ENCODE measurements around the gene PRPF18. TPM values are rescaled to one million over a fixed set of nuclear protein-coding genes. Genes with fewer than 3 reads are reported as not detected.

PRPF18 gene
- polyA plus RNA-seq, 1 donor from 2014 or later: 56.7 TPM

GRCh38 chr10:13555884-13556510 is 30.8 kb upstream of the PRPF18 start:
- H3K4me2 ChIP-seq (ENCODE audit: low read length): no peak overlapping the region
- no peak overlapping the region for H3K9ac ChIP-seq (ENCODE audit: low read length)
- no peaks in the 10 kb centered on the region for H3F3A ChIP-seq (ENCODE audit: insufficient read depth, low read length, poor library complexity, severe bottlenecking)
- no peaks in the 10 kb centered on the region for H3K9me2 ChIP-seq (ENCODE audit: insufficient read depth, low read length)
- no peaks in the 10 kb centered on the region for H3K27me3 ChIP-seq (ENCODE audit: insufficient read depth, low read depth, low read length)
- H3K27ac ChIP-seq (ENCODE audit: low read length): no peak overlapping the region
- H3K79me2 ChIP-seq (replicated peaks; ENCODE audit: insufficient read depth, low read length): no peaks in the 10 kb centered on the region
- H3K4me3 ChIP-seq (ENCODE audit: low read length): no peak overlapping the region
- H3K9me3 ChIP-seq (ENCODE audit: low read length): peaks cover 2% of the 10 kb centered on the region
- H4K20me1 ChIP-seq (ENCODE audit: insufficient read depth): no peaks in the 10 kb centered on the region
- no peak for TF ChIP-seq MXI1 (conservative IDR thresholded peaks at IDR 0.05; ENCODE audit: poor library complexity, severe bottlenecking)
- TF ChIP-seq SMC3 (conservative IDR thresholded peaks at IDR 0.05; ENCODE audit: poor library complexity): no peak
- TF ChIP-seq EP300 (conservative IDR thresholded peaks at IDR 0.05; ENCODE audit: poor library complexity, severe bottlenecking): no peak
- no peak for TF ChIP-seq REST (IDR thresholded peaks at IDR 0.05; ENCODE audit: borderline replicate concordance)
- TF ChIP-seq CTCF (IDR thresholded peaks at IDR 0.05; ENCODE audit: poor library complexity, severe bottlenecking): no peak
- no peak for TF ChIP-seq TAF1 (IDR thresholded peaks at IDR 0.05; ENCODE audit: low read depth)
- no peak for TF ChIP-seq RAD21 (conservative IDR thresholded peaks at IDR 0.05)
- TF ChIP-seq POLR2AphosphoS5 (IDR thresholded peaks at IDR 0.05): no peak
- TF ChIP-seq EZH2 (IDR thresholded peaks at IDR 0.05; ENCODE audit: borderline replicate concordance, insufficient read depth, low read length, poor library complexity, severe bottlenecking): no peak
- H3K36me3 ChIP-seq (ENCODE audit: insufficient read depth, low read length): no peaks in the 10 kb centered on the region
- H2AFZ ChIP-seq (ENCODE audit: low read depth, low read length): no peak overlapping the region

- H3K27me3 ChIP-seq (ENCODE audit: insufficient read depth, low read depth, low read length): no peaks in the 10 kb centered on the region
- H3K4me2 ChIP-seq (ENCODE audit: low read length): no peak overlapping the region
- H4K20me1 ChIP-seq (ENCODE audit: insufficient read depth): no peaks in the 10 kb centered on the region
- H3K9ac ChIP-seq (ENCODE audit: low read length): no peak overlapping the region
- no peaks in the 10 kb centered on the region for H3K9me2 ChIP-seq (ENCODE audit: insufficient read depth, low read length)
- H2AFZ ChIP-seq (ENCODE audit: low read depth, low read length): no peak overlapping the region
- TF ChIP-seq CTCF (IDR thresholded peaks at IDR 0.05; ENCODE audit: poor library complexity, severe bottlenecking): no peak
- no peak for TF ChIP-seq SMC3 (conservative IDR thresholded peaks at IDR 0.05; ENCODE audit: poor library complexity)
- TF ChIP-seq POLR2AphosphoS5 (IDR thresholded peaks at IDR 0.05): no peak
- TF ChIP-seq EP300 (conservative IDR thresholded peaks at IDR 0.05; ENCODE audit: poor library complexity, severe bottlenecking): no peak
- no peak for TF ChIP-seq TAF1 (IDR thresholded peaks at IDR 0.05; ENCODE audit: low read depth)
- TF ChIP-seq REST (IDR thresholded peaks at IDR 0.05; ENCODE audit: borderline replicate concordance): no peak
- TF ChIP-seq RAD21 (conservative IDR thresholded peaks at IDR 0.05): no peak
- TF ChIP-seq MXI1 (conservative IDR thresholded peaks at IDR 0.05; ENCODE audit: poor library complexity, severe bottlenecking): no peak
- no peak for TF ChIP-seq EZH2 (IDR thresholded peaks at IDR 0.05; ENCODE audit: borderline replicate concordance, insufficient read depth, low read length, poor library complexity, severe bottlenecking)
- H3K4me3 ChIP-seq (ENCODE audit: low read length): no peak overlapping the region
- H3K79me2 ChIP-seq (replicated peaks; ENCODE audit: insufficient read depth, low read length): no peaks in the 10 kb centered on the region
- no peak overlapping the region for H3K27ac ChIP-seq (ENCODE audit: low read length)
- H3F3A ChIP-seq (ENCODE audit: insufficient read depth, low read length, poor library complexity, severe bottlenecking): no peaks in the 10 kb centered on the region
- no peaks in the 10 kb centered on the region for H3K36me3 ChIP-seq (ENCODE audit: insufficient read depth, low read length)
- peaks cover 2% of the 10 kb centered on the region for H3K9me3 ChIP-seq (ENCODE audit: low read length)
Observed at GRCh38 chr10:13559124-13559700, 27.6 kb upstream of the PRPF18 start.
